Vagina (tissue), 2 donors: ENCODE data around the gene SMIM10L1.

Experiments used
- POLR2A ChIP-seq, 2 donors: fragments of 450-650 bp; IDR thresholded peaks; one replicate each; pipeline ENCODE4 v1.6.1; 2017; ENCODE audit warnings: antibody characterized with exemption in 2 of 2, mild to moderate bottlenecking in 2 of 2, moderate library complexity in 2 of 2
- POLR2AphosphoS5 ChIP-seq, 2 donors: sonication (generic); formaldehyde crosslinking; IDR thresholded peaks; one replicate each; pipeline ENCODE4 v1.9.0; 2017; ENCODE audit warnings: antibody characterized with exemption in 2 of 2, mild to moderate bottlenecking in 2 of 2, low read depth in 1 of 2; ENCODE audit not compliant: insufficient read depth in 1 of 2
- TF ChIP-seq, protein P1 (sequence below), 3 experiments: fragments of 450-650 bp in 2 of 3; fragments of 200-600 bp in 1 of 3; sonication (generic) in 1 of 3; IDR thresholded peaks; one replicate each; pipeline ENCODE4 v1.5.1; 2017 to 2019; ENCODE audit warnings: antibody characterized with exemption in 3 of 3, mild to moderate bottlenecking in 2 of 3, moderate library complexity in 2 of 3

- TF ChIP-seq POLR2A (IDR thresholded peaks at IDR 0.05) (no peak), POLR2AphosphoS5 (IDR thresholded peaks at IDR 0.05; ENCODE audit: insufficient read depth in 1 of 2, low read depth in 1 of 2) (no peak)
- TF ChIP-seq, protein P1, sequence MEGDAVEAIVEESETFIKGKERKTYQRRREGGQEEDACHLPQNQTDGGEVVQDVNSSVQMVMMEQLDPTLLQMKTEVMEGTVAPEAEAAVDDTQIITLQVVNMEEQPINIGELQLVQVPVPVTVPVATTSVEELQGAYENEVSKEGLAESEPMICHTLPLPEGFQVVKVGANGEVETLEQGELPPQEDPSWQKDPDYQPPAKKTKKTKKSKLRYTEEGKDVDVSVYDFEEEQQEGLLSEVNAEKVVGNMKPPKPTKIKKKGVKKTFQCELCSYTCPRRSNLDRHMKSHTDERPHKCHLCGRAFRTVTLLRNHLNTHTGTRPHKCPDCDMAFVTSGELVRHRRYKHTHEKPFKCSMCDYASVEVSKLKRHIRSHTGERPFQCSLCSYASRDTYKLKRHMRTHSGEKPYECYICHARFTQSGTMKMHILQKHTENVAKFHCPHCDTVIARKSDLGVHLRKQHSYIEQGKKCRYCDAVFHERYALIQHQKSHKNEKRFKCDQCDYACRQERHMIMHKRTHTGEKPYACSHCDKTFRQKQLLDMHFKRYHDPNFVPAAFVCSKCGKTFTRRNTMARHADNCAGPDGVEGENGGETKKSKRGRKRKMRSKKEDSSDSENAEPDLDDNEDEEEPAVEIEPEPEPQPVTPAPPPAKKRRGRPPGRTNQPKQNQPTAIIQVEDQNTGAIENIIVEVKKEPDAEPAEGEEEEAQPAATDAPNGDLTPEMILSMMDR (IDR thresholded peaks at IDR 0.05): no peak
Observed at GRCh38 chr12:11130382-11130781, 40.6 kb upstream of the SMIM10L1 start.
